CD14-positive monocyte (primary cell): ENCODE data around the gene KLC1. TPM values are rescaled to one million over a fixed set of nuclear protein-coding genes. Genes with fewer than 3 reads are reported as not detected.

Experiments used
- DNase-seq, 3 donors: peaks; one replicate each; pipeline ENCODE4 v3.0.0-alpha.2; 2011 to 2022
- H2AFZ ChIP-seq: 2 replicates; pipeline ENCODE4 v1.6.0; 2012; ENCODE audit warnings: mild to moderate bottlenecking, low read depth, low read length, inconsistent platforms; ENCODE audit not compliant: insufficient read depth, poor library complexity, severe bottlenecking
- H3K27ac ChIP-seq, 2 donors: 1 replicate in 1 of 2; 2 replicates in 1 of 2; pipeline ENCODE4 v1.5.1; 2012 to 2013; ENCODE audit warnings: low read length in 2 of 2, control low read depth in 1 of 2, inconsistent platforms in 1 of 2, low read depth in 1 of 2, mild to moderate bottlenecking in 1 of 2
- H3K27me3 ChIP-seq, 2 donors: one replicate each; pipeline versions ENCODE4 v1.6.0 to v1.6.1; 2011 to 2013; ENCODE audit warnings: low read length in 2 of 2; ENCODE audit not compliant: control insufficient read depth in 2 of 2, insufficient read depth in 2 of 2
- H3K36me3 ChIP-seq, 2 donors: replicated peaks in 1 of 2; 1 replicate in 1 of 2; 2 replicates in 1 of 2; pipeline versions ENCODE4 v1.5.1 to v1.6.1; 2012 to 2013; ENCODE audit warnings: low read length in 2 of 2, control low read depth in 1 of 2, inconsistent platforms in 1 of 2, mild to moderate bottlenecking in 1 of 2; ENCODE audit not compliant: insufficient read depth in 2 of 2, control insufficient read depth in 1 of 2
- H3K4me1 ChIP-seq, 2 donors: 1 replicate in 1 of 2; 2 replicates in 1 of 2; pipeline versions ENCODE4 v1.5.1 to v1.6.1; 2012 to 2013; ENCODE audit warnings: low read length in 2 of 2, control low read depth in 1 of 2, inconsistent platforms in 1 of 2, mild to moderate bottlenecking in 1 of 2, moderate library complexity in 1 of 2; ENCODE audit not compliant: insufficient read depth in 2 of 2, control insufficient read depth in 1 of 2
- H3K4me2 ChIP-seq: replicated peaks from 2 replicates; pipeline ENCODE3; 2012; ENCODE audit warnings: low read length, moderate library complexity, mild to moderate bottlenecking; ENCODE audit not compliant: poor library complexity, severe bottlenecking; ENCODE audit errors: extremely low read depth
- H3K4me3 ChIP-seq, 3 experiments: fragments of 200-600 bp in 1 of 3; sonication (generic) in 1 of 3; replicated peaks in 1 of 3; 1 replicate in 2 of 3; 2 replicates in 1 of 3; pipeline ENCODE4 v1.5.1; 2011 to 2013; ENCODE audit warnings: low read length in 3 of 3, mild to moderate bottlenecking in 3 of 3, control low read depth in 2 of 3, low read depth in 2 of 3, inconsistent platforms in 1 of 3, moderate library complexity in 1 of 3
- H3K79me2 ChIP-seq: 2 replicates; pipeline ENCODE4 v1.6.0; 2012; ENCODE audit warnings: mild to moderate bottlenecking, control low read depth, inconsistent platforms, low read length, moderate library complexity; ENCODE audit not compliant: insufficient read depth
- H3K9ac ChIP-seq: 2 replicates; pipeline ENCODE4 v1.6.0; 2017; ENCODE audit warnings: low read length, mild to moderate bottlenecking; ENCODE audit not compliant: insufficient read depth, poor library complexity, severe bottlenecking
- H3K9me3 ChIP-seq, 2 donors: replicated peaks in 1 of 2; 1 replicate in 1 of 2; 2 replicates in 1 of 2; pipeline versions ENCODE4 v1.5.1 to v1.6.1; 2012 to 2013; ENCODE audit warnings: low read length in 2 of 2, control low read depth in 1 of 2; ENCODE audit not compliant: control insufficient read depth in 1 of 2, insufficient read depth in 1 of 2
- H4K20me1 ChIP-seq: 2 replicates; pipeline ENCODE4 v1.6.0; 2012; ENCODE audit warnings: mild to moderate bottlenecking, low read length, control low read depth, moderate library complexity; ENCODE audit not compliant: insufficient read depth
- H3K27ac Mint-ChIP-seq, 7 donors: one replicate each; pipeline ENCODE4 v1.8.0; 2020; ENCODE audit warnings: mild to moderate bottlenecking in 7 of 7, mixed read lengths in 7 of 7, moderate library complexity in 6 of 7, inconsistent platforms in 2 of 7
- H3K27me3 Mint-ChIP-seq, 3 donors: one replicate each; pipeline ENCODE4 v1.8.0; 2021 to 2022; ENCODE audit warnings: low read depth in 3 of 3, mild to moderate bottlenecking in 3 of 3, mixed read lengths in 3 of 3, moderate library complexity in 3 of 3, inconsistent platforms in 1 of 3
- H3K36me3 Mint-ChIP-seq, 2 donors: one replicate each; pipeline ENCODE4 v1.8.0; 2020; ENCODE audit warnings: mixed read lengths in 2 of 2, inconsistent platforms in 1 of 2, mild to moderate bottlenecking in 1 of 2
- H3K4me1 Mint-ChIP-seq: one replicate; pipeline ENCODE4 v1.8.0; 2020; ENCODE audit warnings: mild to moderate bottlenecking, mixed read lengths
- H3K4me3 Mint-ChIP-seq, 2 donors: one replicate each; pipeline ENCODE4 v1.8.0; 2020; ENCODE audit warnings: mild to moderate bottlenecking in 2 of 2, mixed read lengths in 2 of 2, moderate library complexity in 1 of 2
- H3K9me3 Mint-ChIP-seq, 7 donors: one replicate each; pipeline ENCODE4 v1.8.0; 2020 to 2022; ENCODE audit warnings: mixed read lengths in 7 of 7, mild to moderate bottlenecking in 6 of 7, moderate library complexity in 6 of 7, inconsistent platforms in 2 of 7
- CTCF ChIP-seq: fragments of 200-600 bp; IDR thresholded peaks from one replicate; pipeline ENCODE4 v1.8.0; 2022; ENCODE audit warnings: antibody characterized with exemption, mild to moderate bottlenecking
- WGBS: methylation state at CpG from one replicate; pipeline ENCODE4 v1.1.5; 2013; ENCODE audit warnings: missing lambda C conversion rate; ENCODE audit not compliant: insufficient coverage; 5-methylcytosine and 5-hydroxymethylcytosine counted together
- intact Hi-C, 2 donors: fragments of 100-400 bp; cut with micrococcal nuclease; formaldehyde crosslinking; loops; one replicate each; pipeline versions ENCODE4 v1.15.0 to v1.15.1; 2023
- polyA plus RNA-seq, 3 donors: library from polyadenylated mRNA; depleted of rRNA in 1 of 3; unstranded in 2 of 3; stranded (reverse) in 1 of 3; fragments of 300-500 nt in 2 of 3; fragments of >200 nt in 1 of 3; fragmentation: Illumina TruSeq in 2 of 3; gene quantifications; 1 replicate in 2 of 3; 2 replicates in 1 of 3; pipeline ENCODE4 v1.2.3, GENCODE V29; 2012 to 2021

Gene KLC1
- polyA plus RNA-seq, 3 donors: 41.5 to 108 (median 46.6) TPM

- no peak overlapping the region for H3K9ac ChIP-seq
- peaks cover 5 to 9% of the 10 kb centered on the region in 2 donors for H3K4me1 ChIP-seq
- H3K79me2 ChIP-seq: peaks cover 7% of the 10 kb centered on the region
- H3K27me3 Mint-ChIP-seq: peaks cover 0 to 4% (median 1%) of the 10 kb centered on the region in 3 donors
- H3K4me1 Mint-ChIP-seq: peaks cover 34% of the 10 kb centered on the region
- DNase-seq: no peak
- H3K9me3 ChIP-seq: no peaks in the 10 kb centered on the region
- intact Hi-C loops: no loop called here
- peak overlapping the region in 1 of 7 donors; percentile 50 for H3K27ac Mint-ChIP-seq
- WGBS: 91% methylated on average over 17 of the region's 17 CpGs
- H3K36me3 ChIP-seq: peaks cover 70 to 88% of the 10 kb centered on the region in 2 donors
- H3K36me3 Mint-ChIP-seq: peaks cover 40 to 81% of the 10 kb centered on the region in 2 donors
- H3K4me2 ChIP-seq: no peak overlapping the region
- no peak overlapping the region for H3K4me3 Mint-ChIP-seq
- no peak overlapping the region for H2AFZ ChIP-seq
- H3K27ac ChIP-seq: no peak overlapping the region
- H3K9me3 Mint-ChIP-seq: no peaks in the 10 kb centered on the region
- peaks cover 67% of the 10 kb centered on the region for H4K20me1 ChIP-seq
- no peaks in the 10 kb centered on the region for H3K27me3 ChIP-seq
- TF ChIP-seq CTCF: no peak
- H3K4me3 ChIP-seq: no peak overlapping the region
Measured at GRCh38 chr14:103699261-103699661, 70.2 kb downstream of the KLC1 start.

GRCh38 chr14:103699901-103700752 is 71.1 kb downstream of the KLC1 start:
- H3K27me3 ChIP-seq: no peaks in the 10 kb centered on the region

More at GRCh38 chr14:103699901-103700752, 71.1 kb downstream of the KLC1 start:
- no peak overlapping the region for H2AFZ ChIP-seq
- H3K36me3 ChIP-seq: peaks cover 63 to 81% of the 10 kb centered on the region in 2 donors
- Mint-ChIP-seq H3K36me3 (peaks cover 32 to 84% of the 10 kb centered on the region in 2 donors), H3K4me1 (peaks cover 41% of the 10 kb centered on the region), H3K27me3 (peaks cover 0 to 4% (median 1%) of the 10 kb centered on the region in 3 donors), H3K9me3 (no peaks in the 10 kb centered on the region), H3K27ac (peak overlapping the region in 2 of 7 donors; percentile 6 to 42), H3K4me3 (no peak overlapping the region)
- no peak overlapping the region for H3K4me3 ChIP-seq
- H3K27ac ChIP-seq: no peak overlapping the region
- peaks cover 7% of the 10 kb centered on the region for H3K79me2 ChIP-seq
- TF ChIP-seq CTCF: no peak
- peaks cover 5 to 9% of the 10 kb centered on the region in 2 donors for H3K4me1 ChIP-seq
- intact Hi-C loops: no loop called here
- DNase-seq: no peak
- H4K20me1 ChIP-seq: peaks cover 64% of the 10 kb centered on the region
- no peaks in the 10 kb centered on the region for H3K9me3 ChIP-seq
- H3K9ac ChIP-seq: no peak overlapping the region
- H3K4me2 ChIP-seq: no peak overlapping the region
- WGBS: 93% methylated on average over 23 of the region's 25 CpGs
